Pancreas (tissue), 10 donors: ENCODE results near the gene OSBPL2. TPM values are rescaled to one million over a fixed set of nuclear protein-coding genes. Genes with fewer than 3 reads are reported as not detected.
A peak's percentile ranks its signal among the peaks of the same experiment; 100 is the strongest.

Experiments used
- ATAC-seq, 4 donors: fragments of 200-7000 bp; cut with Tn5 transposase; one replicate each; pipeline versions ENCODE4 v1.8.0 to v1.9.1; 2020; ENCODE audit warnings: mild to moderate bottlenecking in 4 of 4, moderate library complexity in 4 of 4
- DNase-seq, 6 donors: peaks; one replicate each; pipeline ENCODE4 v3.0.0-alpha.2; 2020
- FAIRE-seq: peaks from 2 replicates; lab custom pipeline; 2012; peaks lifted over from hg19 to GRCh38; lab: Jason Lieb, UNC
- H3K27ac ChIP-seq, 4 donors: fragments of 200-600 bp; sonication (generic); 1 replicate in 3 of 4; 2 replicates in 1 of 4; pipeline versions ENCODE4 v1.5.0 to v1.8.0; 2020
- H3K27me3 ChIP-seq, 4 donors: fragments of 200-600 bp; one replicate each; pipeline ENCODE4 v1.8.0; 2021
- H3K36me3 ChIP-seq, 3 donors: fragments of 200-600 bp; sonication (generic) in 1 of 3; one replicate each; pipeline versions ENCODE4 v1.5.0 to v1.8.0; 2020 to 2021
- H3K4me1 ChIP-seq, 3 donors: fragments of 200-600 bp; one replicate each; pipeline ENCODE4 v1.8.0; 2021
- H3K4me3 ChIP-seq, 4 donors: fragments of 200-600 bp; sonication (generic) in 2 of 4; one replicate each; pipeline versions ENCODE4 v1.5.0 to v1.8.0; 2020 to 2021
- H3K9me3 ChIP-seq, 4 donors: fragments of 200-600 bp; one replicate each; pipeline ENCODE4 v1.8.0; 2021
- WGBS, 2 donors: extraction: QIAGEN DNeasy Blood & Tissue Kit; methylation state at CpG; one replicate each; pipeline ENCODE4 v1.1.7; 2013; 5-methylcytosine and 5-hydroxymethylcytosine counted together
- intact Hi-C, 3 donors: fragments of 100-400 bp; cut with DNase I; formaldehyde crosslinking; loops; one replicate each; pipeline versions ENCODE4 v1.11.1 to v1.14.2; 2022
- polyA plus RNA-seq, 2 donors: library from polyadenylated mRNA; stranded (reverse); fragments of 200-250 nt; gene quantifications; one replicate each; pipeline ENCODE4 v1.2.3, GENCODE V29; 2013
- total RNA-seq, 6 donors: library from RNA; stranded (reverse); fragmentation: NEBNext Ultra II Directional in 4 of 6; extraction: Animal tissue kit (Norgen Biotek cat#: 25700) in 4 of 6; gene quantifications; one replicate each; pipeline versions ENCODE4 v1.2.1 to v1.2.4, GENCODE V29; 2021 to 2023
- TF ChIP-seq, protein P1 (sequence below), 4 donors: fragments of 200-600 bp; sonication (generic) in 3 of 4; IDR thresholded peaks; one replicate each; pipeline versions ENCODE4 v1.5.0 to v1.8.0; 2021; ENCODE audit warnings: antibody characterized with exemption in 4 of 4
- donor health status: healthy with polysubstance abuse.
- donor health status: DM: no; HTN: no; CAD: no; lungs with moderate emphysema.
- donor health status: DM: no; HTN: no; CAD: no.
- donor health status: control.
- donor health status: control.
- donor health status: Bipolar disorder and iron deficiency.
- donor health status: DM: yes; HTN: yes; CAD: no.
- donor health status: DM: no; HTN: no; CAD: no.
- donor health status: DM: no; HTN: no; CAD: no.
- donor health status: DM: yes; HTN: yes; CAD: no.

OSBPL2 gene
- total and polyA plus RNA-seq, 8 donors, result 33.3 to 56.8 (median 47.0) TPM

DNA sequence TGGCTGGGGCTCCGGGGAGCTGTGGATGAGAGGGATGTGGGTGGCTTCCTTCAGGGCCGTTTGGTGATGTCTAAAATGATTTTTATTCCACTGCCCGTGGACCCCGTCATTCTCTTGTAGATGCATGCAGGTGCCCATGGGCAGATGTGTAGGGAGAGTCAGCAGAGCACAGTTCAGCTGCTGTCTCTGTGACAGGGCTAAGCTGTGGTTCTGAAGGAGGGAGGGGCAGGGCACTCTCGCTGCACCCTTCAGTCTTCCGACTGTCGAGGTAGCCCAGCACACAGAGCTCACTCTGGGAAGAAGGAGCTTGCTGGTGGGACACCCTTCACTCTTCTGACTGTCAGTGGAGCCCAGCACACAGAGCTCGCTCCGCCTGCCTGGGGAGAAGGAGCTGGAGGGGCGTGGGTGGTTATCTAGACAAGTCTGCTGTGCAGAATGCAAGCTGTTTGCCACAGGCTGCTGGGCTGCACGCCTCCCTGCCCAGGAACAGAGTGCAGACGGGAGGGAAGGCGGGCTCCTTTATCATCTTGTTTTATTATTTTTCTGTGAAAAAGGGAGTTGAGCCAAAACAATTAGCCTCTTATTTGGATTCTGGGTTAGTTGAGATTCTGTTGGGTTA is 36.1 kb downstream of the OSBPL2 start:
- intact Hi-C loops, result no loop called here
- no peak overlapping the region for H3K4me3 ChIP-seq
- WGBS, 2 donors, result 76 to 78% methylated on average over 13 of the region's 13 CpGs
- H3K36me3 ChIP-seq, result peaks cover 7 to 35% (median 22%) of the 10 kb centered on the region in 3 donors
- TF ChIP-seq, protein P1, sequence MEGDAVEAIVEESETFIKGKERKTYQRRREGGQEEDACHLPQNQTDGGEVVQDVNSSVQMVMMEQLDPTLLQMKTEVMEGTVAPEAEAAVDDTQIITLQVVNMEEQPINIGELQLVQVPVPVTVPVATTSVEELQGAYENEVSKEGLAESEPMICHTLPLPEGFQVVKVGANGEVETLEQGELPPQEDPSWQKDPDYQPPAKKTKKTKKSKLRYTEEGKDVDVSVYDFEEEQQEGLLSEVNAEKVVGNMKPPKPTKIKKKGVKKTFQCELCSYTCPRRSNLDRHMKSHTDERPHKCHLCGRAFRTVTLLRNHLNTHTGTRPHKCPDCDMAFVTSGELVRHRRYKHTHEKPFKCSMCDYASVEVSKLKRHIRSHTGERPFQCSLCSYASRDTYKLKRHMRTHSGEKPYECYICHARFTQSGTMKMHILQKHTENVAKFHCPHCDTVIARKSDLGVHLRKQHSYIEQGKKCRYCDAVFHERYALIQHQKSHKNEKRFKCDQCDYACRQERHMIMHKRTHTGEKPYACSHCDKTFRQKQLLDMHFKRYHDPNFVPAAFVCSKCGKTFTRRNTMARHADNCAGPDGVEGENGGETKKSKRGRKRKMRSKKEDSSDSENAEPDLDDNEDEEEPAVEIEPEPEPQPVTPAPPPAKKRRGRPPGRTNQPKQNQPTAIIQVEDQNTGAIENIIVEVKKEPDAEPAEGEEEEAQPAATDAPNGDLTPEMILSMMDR (IDR thresholded peaks at IDR 0.05), result no peak
- no peak overlapping the region for H3K27ac ChIP-seq
- FAIRE-seq, result no peak
- ATAC-seq, result no peak
- DNase-seq, result peak in 1 of 6 donors; percentile 8
- no peaks in the 10 kb centered on the region for H3K4me1 ChIP-seq
- no peaks in the 10 kb centered on the region for H3K27me3 ChIP-seq
- H3K9me3 ChIP-seq, result no peaks in the 10 kb centered on the region

DNA sequence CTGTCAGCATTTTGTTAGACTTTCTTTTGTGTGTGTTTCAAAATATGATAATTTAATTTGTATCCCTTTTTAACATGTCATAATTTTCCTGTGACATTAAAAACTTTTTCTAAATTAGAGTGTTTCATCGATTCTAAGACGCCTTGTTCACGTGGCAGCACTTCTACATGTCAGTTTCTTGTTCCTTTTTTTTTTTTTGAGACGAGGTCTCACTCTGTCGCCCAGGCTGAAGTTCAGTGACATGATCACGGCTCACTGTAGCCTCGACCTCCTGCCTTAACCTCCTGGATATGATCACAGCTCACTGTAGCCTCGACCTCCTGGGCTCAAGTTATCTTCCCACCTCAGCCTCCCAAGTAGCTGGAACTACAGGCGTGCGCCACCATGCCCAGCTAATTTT is 36.9 kb downstream of the OSBPL2 start:
- H3K9me3 ChIP-seq, result no peaks in the 10 kb centered on the region
- no peaks in the 10 kb centered on the region for H3K4me1 ChIP-seq
- DNase-seq, result no peak
- intact Hi-C loops, result no loop called here
- no peaks in the 10 kb centered on the region for H3K27me3 ChIP-seq
- WGBS, 2 donors, result 94 to 96% methylated on average over 10 of the region's 10 CpGs
- peaks cover 7 to 43% (median 30%) of the 10 kb centered on the region in 3 donors for H3K36me3 ChIP-seq
- TF ChIP-seq, protein P1 (IDR thresholded peaks at IDR 0.05), result no peak
- H3K27ac ChIP-seq, result no peak overlapping the region
- ATAC-seq, result no peak
- no peak for FAIRE-seq
- H3K4me3 ChIP-seq, result no peak overlapping the region

DNA sequence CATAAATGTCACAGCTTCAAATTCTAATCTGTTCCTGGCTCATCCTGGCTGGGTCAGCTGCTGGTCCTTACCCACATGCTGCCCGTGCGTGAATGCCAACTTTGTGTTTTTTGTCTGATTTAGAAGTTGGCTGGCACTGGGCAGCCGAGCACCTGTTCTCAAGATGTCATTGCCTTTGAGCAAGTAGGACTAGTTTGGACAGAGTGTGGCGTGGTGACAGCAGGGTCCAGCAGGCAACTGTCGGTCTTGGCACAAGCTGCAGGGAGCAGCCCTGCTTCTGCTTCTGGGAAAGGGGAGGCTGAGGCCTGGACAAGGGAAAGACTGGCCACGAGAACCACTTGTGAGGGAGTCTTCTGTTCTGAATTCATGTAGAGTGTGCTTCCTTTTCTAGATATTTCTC is 38.1 kb downstream of the OSBPL2 start:
- Histone ChIP-seq H3K36me3 (peaks cover 9 to 55% (median 39%) of the 10 kb centered on the region in 3 donors), H3K27ac (no peak overlapping the region), H3K4me1 (no peaks in the 10 kb centered on the region), H3K9me3 (no peaks in the 10 kb centered on the region), H3K27me3 (no peaks in the 10 kb centered on the region), H3K4me3 (no peak overlapping the region)
- TF ChIP-seq, protein P1 (IDR thresholded peaks at IDR 0.05), result no peak
- ATAC-seq (peak in 2 of 4 donors; percentile 24 to 55), DNase-seq (peak in 3 of 6 donors; percentile 34 to 49 (median 41)), FAIRE-seq (no peak)
- intact Hi-C loops, result no loop called here
- 42 to 51% methylated on average over 6 of the region's 6 CpGs for WGBS, 2 donors

DNA sequence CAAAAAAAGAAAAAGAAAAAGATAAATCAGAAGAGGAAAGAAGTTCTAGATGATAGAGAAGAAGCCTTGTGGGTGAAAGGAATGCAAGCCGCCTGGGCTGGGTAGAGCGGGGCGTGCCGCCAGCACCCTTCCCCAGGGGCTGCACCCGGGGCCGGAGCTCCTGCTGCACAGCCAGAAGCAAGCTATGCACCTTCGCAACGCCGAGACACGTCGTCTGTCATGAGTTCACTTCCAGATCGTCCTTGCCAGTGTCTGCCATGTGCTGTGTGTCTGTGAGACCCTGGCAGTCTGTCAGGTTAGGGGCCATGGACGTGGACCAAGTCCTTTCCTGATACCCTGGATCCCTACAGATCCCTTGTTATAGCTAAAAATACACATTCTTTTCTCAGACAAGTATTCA is 38.9 kb downstream of the OSBPL2 start:
- no peak overlapping the region for H3K4me3 ChIP-seq
- TF ChIP-seq, protein P1 (IDR thresholded peaks at IDR 0.05), result no peak
- no peaks in the 10 kb centered on the region for H3K9me3 ChIP-seq
- peaks cover 12 to 56% (median 36%) of the 10 kb centered on the region in 3 donors for H3K36me3 ChIP-seq
- no peaks in the 10 kb centered on the region for H3K4me1 ChIP-seq
- ATAC-seq (no peak), FAIRE-seq (no peak), DNase-seq (peak in 1 of 6 donors; percentile 49)
- no peaks in the 10 kb centered on the region for H3K27me3 ChIP-seq
- WGBS, 2 donors, result 71 to 75% methylated on average over 13 of the region's 13 CpGs
- no peak overlapping the region for H3K27ac ChIP-seq
- intact Hi-C loops, result no loop called here

DNA sequence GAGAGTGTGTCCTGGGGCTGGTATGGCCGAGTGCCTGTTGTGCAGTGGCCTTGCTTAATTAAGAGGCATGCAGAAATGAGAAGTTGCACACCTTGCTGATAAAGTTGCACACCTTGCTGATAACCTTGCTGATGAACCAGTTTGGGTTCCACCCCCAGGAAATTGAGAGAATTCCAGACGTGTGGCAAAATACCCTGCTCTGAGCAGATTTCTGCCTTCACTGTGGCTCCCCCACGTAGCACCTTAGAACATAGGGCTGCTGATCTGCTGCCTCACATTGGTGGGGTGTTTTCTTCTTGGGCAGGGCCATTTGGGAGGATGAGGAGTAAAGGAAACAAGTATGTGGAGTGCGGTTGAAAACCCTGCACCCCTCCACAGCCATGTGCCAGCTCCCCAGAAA is 42.0 kb downstream of the OSBPL2 start:
- TF ChIP-seq, protein P1 (IDR thresholded peaks at IDR 0.05), result no peak
- DNase-seq, result no peak
- no peaks in the 10 kb centered on the region for H3K4me1 ChIP-seq
- no peak overlapping the region for H3K27ac ChIP-seq
- no peak overlapping the region for H3K4me3 ChIP-seq
- peaks cover 5 to 53% (median 43%) of the 10 kb centered on the region in 3 donors for H3K36me3 ChIP-seq
- H3K27me3 ChIP-seq, result no peaks in the 10 kb centered on the region
- FAIRE-seq, result no peak
- H3K9me3 ChIP-seq, result no peaks in the 10 kb centered on the region
- ATAC-seq, result no peak
- intact Hi-C loops, result no loop called here
- 64 to 72% methylated on average over 4 of the region's 4 CpGs for WGBS, 2 donors
